ENCODE data around the gene PARP6.
"Not testable (repeated sequence)": the region's sequence is repeated elsewhere in the genome, so short reads cannot be mapped to it uniquely, and the experiment has no call there.

The PARP6 gene

GRCh38 chr15:72280751-72281150 is 8.4 kb upstream of the PARP6 start:
- no peak for DNase-seq

GRCh38 chr15:72278737-72279136 is 6.4 kb upstream of the PARP6 start:
- no peak for DNase-seq

DNA sequence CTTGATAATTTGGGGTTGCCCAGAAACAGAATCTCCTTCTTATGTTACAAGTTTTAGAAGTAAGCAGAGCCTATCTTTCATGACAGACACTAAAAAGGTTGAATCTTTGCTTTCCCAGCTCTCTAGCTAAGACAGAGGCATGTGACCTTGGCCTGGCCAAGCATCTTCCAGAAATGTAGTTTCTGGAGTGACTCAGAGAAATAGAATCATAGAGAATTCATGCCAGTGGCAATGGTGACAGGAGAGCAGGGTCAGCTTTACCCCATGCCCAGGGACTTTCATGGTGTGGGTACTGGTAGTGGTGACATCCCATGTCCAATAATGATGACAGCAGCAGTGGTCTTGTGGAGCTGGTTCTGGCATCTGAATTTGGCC is 4.0 kb upstream of the PARP6 start:
- DNase-seq, result no peak

DNA sequence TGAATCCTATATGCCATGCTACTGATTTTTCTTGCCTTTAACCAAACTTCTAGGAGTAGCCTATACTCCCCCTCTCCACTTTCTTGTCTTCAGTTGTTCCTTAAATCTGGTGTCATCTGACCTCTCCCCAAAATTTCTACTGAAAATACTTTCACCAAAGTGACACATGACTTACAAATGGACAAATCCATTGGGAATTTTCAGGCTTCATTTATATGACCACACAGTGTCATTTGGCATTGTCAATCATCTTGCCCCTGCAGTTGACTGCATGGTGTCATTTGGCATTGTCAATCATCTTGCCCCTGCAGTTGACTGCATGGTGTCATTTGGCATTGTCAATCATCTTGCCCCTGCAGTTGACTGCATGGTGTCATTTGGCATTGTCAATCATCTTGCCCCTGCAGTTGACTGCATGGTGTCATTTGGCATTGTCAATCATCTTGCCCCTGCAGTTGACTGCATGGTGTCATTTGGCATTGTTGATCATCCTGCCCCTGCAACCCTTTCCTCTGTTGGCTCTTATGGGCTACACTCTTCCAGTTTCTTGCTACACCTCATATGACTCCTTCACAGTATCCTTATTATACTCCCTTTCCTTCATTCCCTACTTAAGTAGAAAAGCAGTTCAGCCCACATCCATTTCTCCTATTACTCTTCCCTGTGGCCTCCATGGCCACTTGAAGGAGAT is 3.4 kb upstream of the PARP6 start:
- DNase-seq, result not testable (repeated sequence)

- DNase-seq, result no peak
Observed at GRCh38 chr15:72272997-72273352, 621 bp upstream of the PARP6 start.

- no peak for DNase-seq
Observed at GRCh38 chr15:72271895-72272212, 500 bp downstream of the PARP6 start.

- no peak for DNase-seq
Observed at GRCh38 chr15:72271221-72271620, 1.1 kb downstream of the PARP6 start.

DNA sequence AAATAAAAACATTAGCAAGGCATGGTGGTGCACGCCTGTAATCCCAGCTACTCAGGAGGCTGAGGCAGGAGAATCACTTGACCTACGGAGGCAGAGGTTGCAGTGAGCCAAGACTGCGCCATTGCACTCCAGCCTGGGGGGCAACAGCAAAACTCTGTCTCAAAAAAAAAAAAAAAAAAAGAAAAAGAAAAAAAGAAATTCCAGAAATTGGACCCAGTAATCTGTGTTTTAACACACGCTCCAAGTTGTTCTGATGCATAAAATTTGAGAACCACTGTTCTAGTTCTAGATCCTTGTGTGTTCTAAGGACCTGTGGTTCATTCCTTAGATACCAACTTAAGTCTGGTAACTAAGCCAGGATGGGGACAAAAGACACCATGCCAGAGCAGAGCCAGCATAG is 2.6 kb downstream of the PARP6 start:
- no peak for DNase-seq

GRCh38 chr15:72265031-72265430 is 7.3 kb downstream of the PARP6 start:
- DNase-seq, result no peak

DNA sequence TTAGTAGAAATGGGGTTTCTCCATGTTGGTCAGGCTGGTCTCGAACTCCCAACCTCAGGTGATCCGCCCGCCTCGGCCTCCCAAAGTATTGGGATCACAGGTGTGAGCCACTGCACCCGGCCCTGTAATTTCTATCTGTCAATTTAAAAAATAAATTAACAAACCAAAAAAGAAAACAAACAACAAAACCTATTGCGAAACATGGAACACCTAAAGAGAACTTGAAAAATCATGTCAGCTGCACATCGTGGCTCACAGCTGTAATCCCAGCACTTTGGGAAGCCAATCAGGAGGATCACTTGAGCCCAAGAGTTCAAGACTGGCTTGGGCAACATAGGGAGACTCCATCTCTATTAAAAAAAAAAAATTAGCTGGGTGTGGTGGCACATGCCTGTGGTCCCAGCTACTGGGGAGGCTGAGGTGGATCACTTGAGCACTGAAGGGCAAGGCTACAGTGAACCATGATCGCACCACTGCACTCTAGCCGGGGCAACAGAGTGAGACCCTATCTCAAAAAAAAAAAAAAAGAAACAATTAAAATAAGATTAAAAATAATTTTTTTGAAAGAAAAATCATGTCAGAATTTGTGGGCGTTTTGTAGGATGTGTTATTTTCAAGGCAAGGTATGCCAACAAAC is 19.6 kb downstream of the PARP6 start:
- DNase-seq, result no peak

DNA sequence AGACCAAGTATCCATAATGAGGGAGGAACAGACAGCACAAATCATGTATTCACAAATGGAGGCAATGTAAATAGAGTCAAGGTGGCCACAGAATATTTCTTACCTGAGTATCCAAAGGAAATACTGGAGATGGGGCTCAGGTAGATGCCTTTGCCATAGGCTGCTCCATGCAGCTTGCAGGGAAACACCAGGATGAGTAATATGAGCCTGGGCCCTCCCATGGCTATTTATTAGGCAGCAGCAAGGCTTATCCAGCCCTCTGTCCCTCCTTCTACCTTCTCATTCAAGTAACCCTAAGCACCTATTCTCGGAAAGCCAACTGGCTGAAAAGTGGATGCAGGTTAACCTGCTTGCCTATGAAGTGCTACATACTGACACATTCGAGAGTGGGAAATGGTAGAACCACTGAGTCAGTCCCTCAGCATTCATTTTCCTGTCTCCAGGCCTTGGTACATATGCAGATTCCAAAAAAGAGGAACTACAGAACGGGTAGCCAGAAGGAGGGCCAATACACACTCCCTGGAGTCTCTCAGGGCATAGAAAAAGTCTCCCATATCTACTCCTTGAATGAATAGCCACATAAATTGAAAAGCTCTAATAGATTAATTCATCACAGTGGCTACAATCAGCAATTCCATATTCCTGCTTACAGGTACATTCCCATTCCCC is 23.1 kb downstream of the PARP6 start:
- no peak for DNase-seq

DNA sequence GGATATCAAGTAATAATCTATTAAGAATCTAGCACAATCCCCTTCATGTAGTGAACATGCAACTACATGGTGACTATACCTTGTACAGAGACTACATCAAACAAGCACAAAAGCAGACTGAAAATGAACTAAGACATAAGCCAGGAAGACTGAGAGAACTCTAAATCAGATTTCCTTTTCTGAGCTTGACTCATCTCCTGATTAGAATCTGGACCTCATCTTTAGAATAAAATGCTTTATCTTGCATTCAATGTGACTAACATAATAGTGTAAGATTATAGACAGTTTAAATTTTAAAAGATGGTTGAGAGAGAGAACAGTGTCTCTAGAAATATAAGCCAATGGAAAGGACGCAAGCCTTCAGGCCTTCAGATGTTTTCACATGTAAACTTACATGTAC is 23.8 kb downstream of the PARP6 start:
- no peak for DNase-seq

- no peak for DNase-seq
Observed at GRCh38 chr15:72242775-72243370, 29.5 kb downstream of the PARP6 start.

- no peak for DNase-seq
Observed at GRCh38 chr15:72239652-72240051, 32.7 kb downstream of the PARP6 start.

DNA sequence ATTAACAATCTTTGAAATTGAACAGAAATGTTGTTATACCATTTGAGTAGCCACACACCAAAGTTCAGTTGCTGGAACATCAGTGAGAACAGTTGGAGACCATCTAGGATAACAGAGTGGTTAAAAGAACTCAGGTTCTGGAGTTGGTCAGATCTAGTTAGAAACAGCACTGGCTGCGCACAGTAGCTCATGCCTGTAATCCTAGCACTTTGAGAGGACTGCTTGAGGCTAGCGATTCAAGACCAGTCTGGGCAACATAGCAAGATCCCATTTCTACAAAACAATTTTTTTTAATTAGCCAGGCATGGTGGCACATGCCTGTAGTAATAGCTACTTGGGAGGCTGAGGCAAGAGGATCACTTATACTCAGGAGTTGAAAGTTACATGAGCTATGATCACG is 33.8 kb downstream of the PARP6 start:
- no peak for DNase-seq

DNA sequence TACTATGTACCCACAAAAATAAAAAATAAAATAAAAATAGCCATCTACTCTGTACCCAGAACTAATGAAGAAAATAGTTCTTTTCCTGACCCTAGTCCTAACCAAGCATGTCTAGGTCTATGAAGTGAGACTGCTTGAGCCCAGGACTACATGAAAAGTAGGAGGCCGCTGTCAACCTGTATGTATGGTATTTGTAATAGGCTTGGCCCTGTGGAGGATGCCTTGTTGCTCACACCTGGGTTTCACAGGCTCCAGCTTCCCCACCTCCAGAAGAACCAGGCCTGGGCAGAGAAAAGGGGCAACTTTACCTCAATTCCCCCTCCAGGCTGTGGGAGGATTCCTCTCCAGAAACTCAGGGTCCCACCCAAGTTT is 34.5 kb downstream of the PARP6 start:
- no peak for DNase-seq

DNA sequence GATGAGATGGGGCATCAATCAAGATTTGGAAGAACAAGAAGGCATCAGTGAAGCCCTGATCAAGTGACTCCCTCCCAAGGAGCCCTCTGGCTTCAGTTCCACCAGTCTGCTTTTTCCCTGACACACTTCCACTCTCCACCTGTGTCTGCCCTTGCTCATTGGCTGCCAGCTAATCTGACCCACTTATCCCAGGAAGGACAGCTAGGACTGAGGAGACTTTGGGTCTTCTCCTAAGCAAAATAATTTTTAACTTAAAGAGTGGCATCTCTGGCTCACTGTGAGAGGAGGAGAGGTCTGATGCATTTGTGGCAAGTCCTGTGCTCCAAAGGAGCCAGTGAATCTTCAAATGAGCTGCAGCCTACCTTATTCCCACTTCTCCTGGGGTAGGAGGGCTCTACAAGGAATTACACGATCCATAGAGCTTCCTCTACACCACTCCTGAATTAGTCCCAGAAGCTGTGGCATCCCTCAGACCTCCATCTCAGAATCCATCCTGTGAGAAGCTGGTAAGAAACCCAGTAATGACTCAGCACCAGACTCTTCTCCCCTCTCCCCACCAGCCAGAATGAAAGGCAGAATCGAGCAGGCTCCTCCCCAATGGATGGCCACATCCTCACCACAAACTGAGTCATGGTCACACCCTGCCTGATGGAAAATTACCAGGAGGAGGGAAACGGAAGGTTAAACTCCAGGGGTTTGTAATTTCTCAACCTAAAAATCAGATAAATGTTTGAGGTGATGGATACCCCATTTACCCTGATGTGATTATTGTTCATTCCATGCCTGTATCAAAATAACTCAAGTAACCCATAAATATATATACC is 35.1 kb downstream of the PARP6 start:
- DNase-seq, result no peak

GRCh38 chr15:72236381-72237003 is 35.9 kb downstream of the PARP6 start:
- no peak for DNase-seq

DNA sequence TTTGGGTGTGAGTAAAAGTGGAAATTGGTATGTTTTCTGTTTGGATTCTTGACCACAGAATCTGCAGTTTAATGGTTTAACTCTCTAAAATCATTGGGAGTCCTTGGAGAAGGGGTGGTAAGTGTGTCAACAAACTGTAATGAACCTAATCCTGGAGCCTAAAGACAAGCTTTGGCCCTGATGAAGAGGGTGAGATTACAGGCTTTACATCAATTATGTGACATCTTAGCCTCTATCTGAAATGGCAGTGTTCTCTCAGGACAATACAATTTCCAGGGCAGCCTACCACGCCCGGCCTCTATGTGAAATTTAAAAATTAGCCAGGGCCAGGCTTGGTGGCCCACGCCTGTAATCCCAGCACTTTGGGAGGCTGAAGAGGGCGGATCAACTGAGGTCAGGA is 37.1 kb downstream of the PARP6 start:
- DNase-seq, result no peak

GRCh38 chr15:72233769-72234168 is 38.6 kb downstream of the PARP6 start:
- no peak for DNase-seq

DNA sequence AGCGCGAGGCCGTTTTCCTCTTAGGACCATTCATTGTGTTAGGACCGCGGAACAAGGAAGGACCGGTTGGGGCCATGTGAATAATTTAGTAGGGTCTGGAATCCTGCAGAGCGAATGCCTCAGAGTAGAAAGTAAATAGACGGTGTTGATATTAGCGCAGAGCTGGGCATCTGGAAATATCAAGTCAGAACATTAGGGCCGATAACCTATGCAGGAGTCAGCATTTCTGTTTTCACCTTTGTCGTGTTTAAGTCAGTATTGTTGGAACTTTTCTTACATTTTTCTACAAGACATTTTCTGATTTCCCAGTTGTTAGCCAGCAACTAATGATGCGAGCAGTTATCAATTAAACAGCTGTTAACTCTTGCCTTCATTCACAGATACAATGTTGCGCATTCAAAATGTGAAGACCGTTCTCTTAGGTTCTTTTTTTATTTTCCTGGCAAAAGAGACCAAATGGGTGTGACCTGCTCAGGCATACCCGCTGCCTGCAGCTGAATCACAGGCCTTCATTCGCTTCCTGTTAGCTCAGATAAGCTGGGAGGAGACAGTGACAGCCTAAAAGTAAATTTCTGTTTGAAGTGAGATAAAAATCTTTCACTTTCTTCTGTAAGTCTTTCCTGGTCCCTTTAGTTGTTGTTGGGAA is 40.4 kb downstream of the PARP6 start:
- peak; percentile 64 for DNase-seq

- DNase-seq, result peak; percentile 87
Observed at GRCh38 chr15:72231066-72231832, 41.1 kb downstream of the PARP6 start, which contains the start of gene PKM. TSS of gene PKM (minus strand) at chr15:72231190. CDS start at chr15:72219097, 12,093 bp downstream.
